Measurements from ENCODE around the gene COP1. TPM values are rescaled to one million over a fixed set of nuclear protein-coding genes. Genes with fewer than 3 reads are reported as not detected.

COP1 gene
- total RNA-seq, 4 donors from 2014 or later: 36.1 to 53.6 (median 39.5) TPM

- H3K4me1 ChIP-seq: no peaks in the 10 kb centered on the region
- 95% methylated on average over 2 of the region's 2 CpGs for WGBS
- intact Hi-C loops (cut with DNase I): no loop called here
- no peaks in the 10 kb centered on the region for H3K9me3 ChIP-seq
- no peak overlapping the region for H3K4me3 ChIP-seq
- H3K27ac ChIP-seq (replicated peaks in 1 of 4): no peak overlapping the region
- DNase-seq (ENCODE audit: extremely low spot score): no peak
- no peaks in the 10 kb centered on the region for H3K27me3 ChIP-seq
- TF ChIP-seq POLR2A (IDR thresholded peaks at IDR 0.05; ENCODE audit: low read depth) (no peak), POLR2AphosphoS5 (IDR thresholded peaks at IDR 0.05) (no peak), EP300 (IDR thresholded peaks at IDR 0.05) (no peak)
- H3K36me3 ChIP-seq: peaks cover 0 to 7% (median 0%) of the 10 kb centered on the region in 4 donors
These were observed 138.8 kb downstream of the COP1 start for GRCh38 chr1:176068256-176068655.

GRCh38 chr1:176066709-176067108 lies 140.4 kb downstream of the COP1 start:
- Histone ChIP-seq H3K36me3 (peaks cover 0 to 7% (median 0%) of the 10 kb centered on the region in 4 donors), H3K4me1 (no peaks in the 10 kb centered on the region), H3K27me3 (no peaks in the 10 kb centered on the region), H3K4me3 (no peak overlapping the region), H3K9me3 (no peaks in the 10 kb centered on the region), H3K27ac (replicated peaks in 1 of 4) (no peak overlapping the region)
- 85% methylated on average over 1 of the region's 1 CpG for WGBS
- DNase-seq (ENCODE audit: extremely low spot score): no peak
- intact Hi-C loops (cut with DNase I): no loop called here
- no peak for TF ChIP-seq CTCF (IDR thresholded peaks at IDR 0.05)
- no peak for TF ChIP-seq EP300 (IDR thresholded peaks at IDR 0.05)
- no peak for TF ChIP-seq POLR2A (IDR thresholded peaks at IDR 0.05; ENCODE audit: low read depth)
- no peak for TF ChIP-seq POLR2AphosphoS5 (IDR thresholded peaks at IDR 0.05)

- intact Hi-C loops (cut with DNase I): no loop called here
- Histone ChIP-seq H3K27ac (replicated peaks in 1 of 4) (no peak overlapping the region), H3K4me1 (no peaks in the 10 kb centered on the region), H3K36me3 (peaks cover 0 to 4% (median 0%) of the 10 kb centered on the region in 4 donors), H3K27me3 (no peaks in the 10 kb centered on the region), H3K4me3 (no peak overlapping the region), H3K9me3 (no peaks in the 10 kb centered on the region)
- TF ChIP-seq EP300 (IDR thresholded peaks at IDR 0.05) (no peak), CTCF (IDR thresholded peaks at IDR 0.05) (no peak), POLR2AphosphoS5 (IDR thresholded peaks at IDR 0.05) (no peak), POLR2A (IDR thresholded peaks at IDR 0.05; ENCODE audit: low read depth) (no peak)
- no peak for DNase-seq (ENCODE audit: extremely low spot score)
- WGBS: 57% methylated on average over 2 of the region's 2 CpGs
These were observed 148.4 kb downstream of the COP1 start for GRCh38 chr1:176058686-176059085.

- DNase-seq (ENCODE audit: extremely low spot score): no peak
- Histone ChIP-seq H3K4me1 (no peaks in the 10 kb centered on the region), H3K27ac (replicated peaks in 1 of 4) (no peak overlapping the region), H3K36me3 (peaks cover 0 to 4% (median 0%) of the 10 kb centered on the region in 4 donors), H3K9me3 (no peaks in the 10 kb centered on the region), H3K27me3 (no peaks in the 10 kb centered on the region), H3K4me3 (no peak overlapping the region)
- TF ChIP-seq CTCF (IDR thresholded peaks at IDR 0.05) (no peak), POLR2A (IDR thresholded peaks at IDR 0.05; ENCODE audit: low read depth) (no peak)
- WGBS: 90% methylated on average over 3 of the region's 3 CpGs
- intact Hi-C loops (cut with DNase I): no loop called here
These were observed 150.8 kb downstream of the COP1 start for GRCh38 chr1:176056312-176056711.

GRCh38 chr1:176055398-176055797 lies 151.7 kb downstream of the COP1 start:
- intact Hi-C loops (cut with DNase I): no loop called here
- TF ChIP-seq POLR2AphosphoS5 (IDR thresholded peaks at IDR 0.05) (no peak), CTCF (IDR thresholded peaks at IDR 0.05) (no peak), POLR2A (IDR thresholded peaks at IDR 0.05; ENCODE audit: low read depth) (no peak), EP300 (IDR thresholded peaks at IDR 0.05) (no peak)

More at GRCh38 chr1:176055398-176055797, 151.7 kb downstream of the COP1 start:
- WGBS: 93% methylated on average over 1 of the region's 1 CpG
- Histone ChIP-seq H3K27ac (replicated peaks in 1 of 4) (no peak overlapping the region), H3K4me1 (no peaks in the 10 kb centered on the region), H3K27me3 (no peaks in the 10 kb centered on the region), H3K36me3 (peaks cover 0 to 4% (median 0%) of the 10 kb centered on the region in 4 donors), H3K9me3 (no peaks in the 10 kb centered on the region), H3K4me3 (no peak overlapping the region)
- no peak for DNase-seq (ENCODE audit: extremely low spot score)
